ENCODE results near the gene CEP41.
"Not testable (repeated sequence)": the region's sequence is repeated elsewhere in the genome, so short reads cannot be mapped to it uniquely, and the experiment has no call there.

CEP41 gene

DNA sequence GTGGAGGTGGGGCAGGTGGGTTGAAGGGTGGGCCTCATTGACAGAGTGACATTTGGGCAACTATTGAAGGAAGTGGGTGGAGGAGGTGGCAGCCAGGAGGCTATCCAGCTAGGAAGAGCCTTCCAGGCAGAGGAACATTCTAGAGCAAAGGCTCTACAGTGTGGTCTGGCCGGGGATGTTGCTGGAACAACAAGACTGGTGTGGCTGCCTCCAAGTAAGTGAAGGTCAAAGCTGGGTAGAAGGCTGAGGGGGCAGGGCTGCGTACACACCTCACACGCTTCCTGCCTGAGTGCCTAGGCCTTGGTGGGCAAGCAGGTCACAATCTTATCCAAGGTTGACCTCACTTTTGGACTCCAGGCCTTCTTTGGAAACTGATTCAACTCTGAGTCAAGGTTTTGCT is 53.9 kb downstream of the CEP41 start:
- no peak for DNase-seq

GRCh38 chr7:130385600-130386066 is 55.2 kb downstream of the CEP41 start:
- DNase-seq: no peak

DNA sequence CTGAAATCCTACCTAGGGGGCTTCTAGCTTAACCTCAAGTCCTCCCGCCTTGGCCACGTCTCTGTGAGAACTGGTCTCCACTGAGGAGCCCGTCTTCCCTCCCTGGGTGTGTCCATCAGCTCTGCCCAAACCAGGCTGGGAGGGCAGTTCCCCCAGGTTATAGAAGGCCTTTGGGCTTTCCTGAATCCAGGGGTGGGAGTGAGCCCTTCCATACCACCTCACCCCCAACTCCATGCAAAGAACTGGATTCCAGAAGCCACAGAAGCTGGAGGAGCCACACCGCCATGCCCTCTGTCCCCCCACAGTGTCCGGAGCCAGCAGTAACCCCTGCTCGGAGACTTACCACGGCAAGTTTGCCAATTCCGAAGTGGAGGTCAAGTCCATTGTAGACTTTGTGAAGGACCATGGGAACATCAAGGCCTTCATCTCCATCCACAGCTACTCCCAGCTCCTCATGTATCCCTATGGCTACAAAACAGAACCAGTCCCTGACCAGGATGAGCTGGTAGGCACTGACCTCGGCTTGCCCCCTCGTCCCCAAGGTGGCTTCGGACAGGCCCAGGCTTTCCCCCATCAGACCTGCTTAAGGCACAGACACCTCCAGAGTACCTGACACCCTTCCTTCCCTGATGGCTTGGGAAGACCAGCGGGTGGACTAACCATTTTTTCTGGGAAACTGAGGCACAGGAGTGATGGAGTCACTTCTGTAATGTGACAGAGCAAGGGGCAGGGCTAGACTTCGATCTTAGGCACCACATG is 55.8 kb downstream of the CEP41 start:
- DNase-seq: no peak

DNA sequence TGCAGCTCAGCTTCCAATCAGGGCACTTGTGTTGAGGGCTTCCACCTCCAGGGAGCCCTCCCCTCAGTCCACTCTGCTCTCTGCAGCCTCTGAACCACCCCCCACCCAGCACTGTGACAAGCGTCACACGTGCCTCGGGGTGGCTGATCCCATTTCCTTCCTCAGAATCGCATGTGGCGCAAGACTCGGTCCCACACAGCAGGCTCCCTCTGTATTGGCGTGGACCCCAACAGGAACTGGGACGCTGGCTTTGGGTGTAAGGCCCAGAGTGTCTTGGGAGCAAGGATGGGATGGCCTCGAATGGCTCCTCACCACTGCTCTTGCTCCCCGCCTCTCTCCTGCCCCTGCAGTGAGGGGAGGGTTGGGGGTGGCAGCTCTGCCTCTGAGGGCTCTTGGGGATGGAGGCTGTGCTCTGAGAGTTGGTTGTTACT is 56.4 kb downstream of the CEP41 start:
- DNase-seq: no peak

DNA sequence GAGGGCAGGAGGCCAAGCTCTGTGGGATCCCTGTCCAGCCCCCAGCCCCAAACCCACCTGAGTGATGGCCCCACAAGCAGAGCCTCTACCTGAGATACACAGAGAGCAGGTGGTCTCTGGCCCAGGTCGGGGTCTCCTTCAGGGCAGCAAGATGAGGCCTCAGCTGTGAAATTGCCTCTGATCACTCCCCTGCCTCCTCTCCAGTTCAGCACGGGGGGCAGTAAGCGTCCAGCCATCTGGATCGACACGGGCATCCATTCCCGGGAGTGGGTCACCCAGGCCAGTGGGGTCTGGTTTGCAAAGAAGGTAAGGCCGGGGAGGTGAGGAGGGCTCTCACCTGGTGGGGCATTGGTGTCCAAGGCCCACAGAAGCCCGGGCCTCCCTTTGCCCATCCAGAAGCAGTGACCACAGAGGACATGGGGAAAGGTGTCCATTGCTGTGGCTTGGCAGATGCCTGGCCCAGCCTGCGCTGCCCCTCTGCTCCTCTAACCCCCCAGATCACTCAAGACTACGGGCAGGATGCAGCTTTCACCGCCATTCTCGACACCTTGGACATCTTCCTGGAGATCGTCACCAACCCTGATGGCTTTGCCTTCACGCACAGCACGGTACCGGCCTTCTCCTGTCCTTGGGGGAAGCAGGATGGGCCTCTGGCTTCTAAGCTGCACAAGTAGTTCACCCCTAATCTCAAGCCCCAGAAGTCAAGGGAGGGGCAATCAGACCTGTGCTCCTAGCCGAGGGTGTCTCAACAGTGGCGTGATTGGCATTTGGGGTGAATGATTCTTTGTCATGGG is 57.4 kb downstream of the CEP41 start:
- DNase-seq: no peak

DNA sequence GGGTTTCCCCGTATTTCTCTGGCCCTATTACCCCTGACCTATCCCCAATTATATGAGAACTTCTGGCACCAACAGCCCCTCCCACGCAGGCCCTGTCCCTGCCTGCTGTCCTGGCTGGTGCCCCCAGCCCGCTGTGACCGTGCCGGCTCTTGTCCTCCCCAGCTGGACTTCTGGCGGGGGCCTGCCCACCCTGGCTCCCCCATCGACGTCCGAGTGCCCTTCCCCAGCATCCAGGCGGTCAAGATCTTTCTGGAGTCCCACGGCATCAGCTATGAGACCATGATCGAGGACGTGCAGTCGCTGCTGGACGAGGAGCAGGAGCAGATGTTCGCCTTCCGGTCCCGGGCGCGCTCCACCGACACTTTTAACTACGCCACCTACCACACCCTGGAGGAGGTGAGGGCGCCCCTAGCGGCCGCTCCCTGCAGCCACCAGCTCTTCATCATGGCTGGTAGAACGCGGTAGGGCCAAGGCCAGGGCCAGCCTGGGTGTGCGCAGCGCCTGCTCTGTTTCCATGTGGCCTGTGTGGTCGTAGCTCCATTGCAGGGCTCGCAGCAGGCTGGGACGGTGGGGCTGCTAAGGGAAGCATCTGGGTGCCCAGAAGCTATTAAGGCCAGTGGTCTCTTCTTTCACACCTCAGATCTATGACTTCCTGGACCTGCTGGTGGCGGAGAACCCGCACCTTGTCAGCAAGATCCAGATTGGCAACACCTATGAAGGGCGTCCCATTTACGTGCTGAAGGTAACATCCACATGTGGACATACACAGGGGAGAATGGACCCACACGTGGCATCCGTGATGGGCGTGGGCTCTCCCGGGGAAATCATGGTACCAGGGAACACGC is 59.1 kb downstream of the CEP41 start:
- DNase-seq: no peak

- no peak for DNase-seq
Measured at GRCh38 chr7:130380861-130381455, 59.9 kb downstream of the CEP41 start.

DNA sequence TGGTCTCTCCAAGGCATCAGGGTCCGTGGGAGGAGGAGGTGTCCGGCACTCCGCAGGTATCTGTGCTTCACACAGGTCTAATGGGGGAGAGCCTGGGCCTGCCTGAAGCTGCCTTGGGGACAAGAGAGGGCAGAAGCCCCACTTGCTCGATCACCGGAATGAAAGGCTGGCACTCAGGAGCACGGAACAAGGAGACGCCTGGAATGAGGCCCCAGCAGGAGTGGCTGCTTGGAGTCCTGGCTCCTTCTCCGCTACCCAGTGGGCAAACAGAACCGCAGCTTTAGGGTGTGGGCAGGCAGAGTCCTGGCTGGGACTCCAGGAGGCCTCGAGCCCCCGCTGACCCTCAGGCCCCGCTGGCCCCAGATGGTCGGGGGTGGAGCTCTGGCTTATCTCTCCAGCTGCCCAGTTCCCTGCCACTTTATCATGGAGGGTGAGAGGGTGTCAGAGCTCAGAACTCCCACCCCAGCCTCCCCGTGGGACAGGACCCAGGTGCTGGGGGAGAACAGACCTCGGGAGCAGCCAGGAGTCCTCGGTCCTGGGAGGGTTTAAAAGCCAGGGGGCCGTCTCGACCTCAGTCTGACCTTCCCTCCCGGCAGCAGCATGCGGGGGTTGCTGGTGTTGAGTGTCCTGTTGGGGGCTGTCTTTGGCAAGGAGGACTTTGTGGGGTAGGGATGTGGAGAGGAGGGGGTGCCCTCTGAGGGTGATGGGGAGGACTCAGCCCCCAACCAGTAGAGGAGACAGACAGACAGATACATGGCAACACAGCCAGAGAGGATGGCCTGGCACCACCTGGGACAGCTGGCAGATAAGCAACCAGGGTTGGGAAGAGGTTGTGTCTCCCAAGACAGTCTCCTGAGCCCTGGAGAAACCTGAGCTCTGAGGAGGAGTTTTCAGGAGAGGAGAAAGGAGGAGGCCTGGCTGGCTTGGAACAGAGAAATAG is 60.6 kb downstream of the CEP41 start, which contains the start of gene CPA1:
TSS of gene CPA1 (plus strand) at position 574 of the 940 bp plus-strand sequence. CDS start at position 601, 27 bp downstream.
- DNase-seq: no peak

GRCh38 chr7:130379532-130379920 is 61.3 kb downstream of the CEP41 start:
- DNase-seq: no peak

DNA sequence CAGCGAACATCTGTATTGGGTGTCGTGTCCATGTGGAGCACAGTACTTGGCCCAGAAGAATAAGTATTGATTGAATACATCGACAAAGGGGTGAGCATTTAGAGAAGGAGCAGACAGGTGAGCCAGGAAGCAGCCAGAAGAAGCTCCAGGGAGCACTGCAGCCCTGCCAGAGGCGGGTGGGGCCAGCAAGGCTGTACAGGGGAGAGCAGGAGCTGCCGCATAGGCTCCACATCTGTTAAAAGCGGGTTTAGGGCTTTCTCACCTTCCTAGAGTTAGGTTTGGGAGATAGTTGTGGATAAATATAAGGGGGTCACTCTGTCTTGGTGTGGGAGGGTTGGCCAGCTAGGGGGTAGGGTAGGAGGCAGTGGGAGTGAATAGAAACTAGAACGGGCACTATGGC is 61.8 kb downstream of the CEP41 start:
- no peak for DNase-seq

GRCh38 chr7:130377178-130377577 is 63.6 kb downstream of the CEP41 start:
- no peak for DNase-seq

- not testable (repeated sequence) for DNase-seq
Measured at GRCh38 chr7:130376461-130376860, 64.4 kb downstream of the CEP41 start.

DNA sequence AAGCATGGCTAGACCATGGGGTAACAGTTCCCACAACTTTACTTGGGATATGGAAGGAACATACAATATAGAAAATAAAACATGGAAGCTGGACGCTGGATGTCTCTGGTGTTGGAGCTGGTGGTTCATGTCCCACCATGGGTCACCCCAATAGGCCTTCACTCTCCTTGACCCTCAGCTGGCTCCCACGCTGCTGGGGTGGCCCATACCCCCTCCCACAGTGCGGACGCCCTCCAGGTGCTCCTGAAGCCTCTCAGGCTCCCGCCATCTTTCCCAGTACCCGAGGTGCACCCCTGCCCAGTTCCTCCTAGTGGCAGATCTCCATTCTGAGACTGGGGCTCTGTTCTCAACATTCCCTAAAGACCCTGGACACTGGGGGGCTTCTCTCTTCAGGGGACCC is 66.3 kb downstream of the CEP41 start:
- no peak for DNase-seq

DNA sequence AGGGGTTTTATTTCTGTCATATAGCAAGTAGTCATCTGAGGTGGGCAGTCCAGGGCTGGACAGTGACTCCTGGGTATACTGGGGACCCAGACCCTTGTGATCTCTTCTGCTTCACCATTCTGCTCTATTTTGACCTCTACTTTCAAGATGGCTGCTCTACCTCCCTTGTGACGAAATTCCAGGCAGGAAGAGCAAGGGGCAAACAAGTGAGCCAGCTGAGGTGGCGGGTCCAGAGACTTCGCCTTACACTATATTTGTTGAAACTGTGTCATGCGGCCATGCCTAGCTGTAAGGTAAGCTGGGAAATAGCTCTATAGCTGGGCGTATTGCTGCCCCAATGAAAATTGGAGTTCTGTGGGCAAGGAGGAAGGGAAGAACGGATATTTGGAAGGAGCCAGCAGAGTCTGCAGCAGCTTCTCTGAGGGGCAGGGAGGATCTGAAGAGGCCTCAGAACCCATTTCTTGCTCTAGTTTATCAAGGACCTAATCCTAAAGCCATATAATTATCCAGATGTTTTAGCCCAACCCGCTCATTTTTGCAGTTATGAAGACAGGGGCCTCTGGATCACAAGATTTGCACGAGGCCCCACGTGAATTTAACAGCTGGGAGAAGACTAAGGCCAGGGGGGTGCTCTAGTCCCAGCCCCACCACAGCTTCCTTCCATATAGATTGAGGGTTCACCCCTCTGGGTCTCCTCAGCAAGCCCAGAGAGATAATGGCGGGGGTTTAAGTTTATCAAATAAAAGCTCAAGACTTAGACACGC is 68.2 kb downstream of the CEP41 start:
- no peak for DNase-seq

GRCh38 chr7:130371046-130371445 is 69.8 kb downstream of the CEP41 start:
- DNase-seq: no peak

DNA sequence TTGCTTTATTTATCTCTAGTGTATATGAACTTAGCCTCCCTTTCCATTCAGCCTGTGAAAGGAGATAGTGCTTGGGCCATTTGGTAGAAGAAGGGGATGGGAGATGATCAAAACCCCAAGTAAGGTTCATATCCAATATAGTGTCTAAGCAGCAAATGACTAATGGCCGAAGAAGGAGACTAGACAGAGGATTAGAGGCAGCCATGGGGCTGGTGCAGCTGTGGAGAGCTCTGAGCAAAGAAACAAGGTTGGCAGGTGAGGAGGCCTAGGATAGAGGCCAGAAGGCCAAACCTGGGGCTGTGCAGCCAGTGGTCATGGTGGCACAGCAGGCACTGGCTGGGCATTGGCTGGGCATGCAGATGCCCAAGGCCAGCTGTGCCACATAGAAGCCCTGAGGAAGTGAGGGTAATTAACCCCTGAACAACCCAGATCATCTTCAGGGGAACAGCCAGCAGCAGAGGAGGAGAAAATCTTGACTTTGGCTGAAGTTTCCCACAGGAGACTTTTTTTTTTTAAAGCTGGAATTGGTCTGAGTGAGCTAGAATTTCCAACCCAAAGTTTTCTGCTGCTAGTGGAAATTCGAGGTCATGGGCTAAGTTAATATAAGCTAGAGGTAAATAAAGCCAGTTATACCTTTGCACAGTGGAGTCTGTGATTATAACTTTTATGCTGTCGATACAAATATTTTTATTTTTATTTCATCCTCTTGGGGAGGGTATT is 70.8 kb downstream of the CEP41 start:
- DNase-seq: no peak

GRCh38 chr7:130369110-130369711 is 71.6 kb downstream of the CEP41 start:
- DNase-seq: peak; percentile 48

DNA sequence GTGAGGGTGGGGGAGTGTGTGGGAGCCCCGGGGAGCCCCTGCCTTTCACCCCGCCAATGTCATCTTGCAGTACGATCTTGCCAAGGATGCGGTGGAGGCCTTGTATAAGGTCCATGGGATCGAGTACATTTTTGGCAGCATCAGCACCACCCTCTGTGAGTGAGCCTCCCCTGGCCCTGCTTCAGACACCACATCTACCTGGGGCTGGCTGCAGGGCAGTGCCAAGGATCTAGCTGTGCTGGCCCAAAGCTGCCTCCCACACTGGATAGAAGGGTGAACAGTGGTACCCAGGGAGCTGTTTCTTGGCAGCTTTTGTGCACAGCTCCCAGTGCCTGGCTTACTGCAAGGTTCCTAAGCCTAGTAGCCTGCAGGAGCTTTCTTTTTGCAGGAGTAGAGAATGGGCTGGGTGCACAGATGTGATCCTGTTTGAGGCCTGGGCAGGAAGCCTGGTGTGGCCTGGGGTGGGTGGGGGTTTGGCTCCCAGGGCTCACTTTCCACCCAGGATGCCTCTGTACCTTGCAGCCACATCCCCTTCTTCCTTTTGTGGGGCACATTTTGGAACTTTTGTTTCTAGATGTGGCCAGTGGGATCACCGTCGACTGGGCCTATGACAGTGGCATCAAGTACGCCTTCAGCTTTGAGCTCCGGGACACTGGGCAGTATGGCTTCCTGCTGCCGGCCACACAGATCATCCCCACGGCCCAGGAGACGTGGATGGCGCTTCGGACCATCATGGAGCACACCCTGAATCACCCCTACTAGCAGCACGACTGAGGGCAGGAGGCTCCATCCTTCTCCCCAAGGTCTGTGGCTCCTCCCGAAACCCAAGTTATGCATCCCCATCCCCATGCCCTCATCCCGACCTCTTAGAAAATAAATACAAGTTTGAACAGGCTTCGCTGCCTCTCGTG is 72.7 kb downstream of the CEP41 start:
- DNase-seq: no peak
